ENCODE measurements around the gene MAP2K5.

DNA sequence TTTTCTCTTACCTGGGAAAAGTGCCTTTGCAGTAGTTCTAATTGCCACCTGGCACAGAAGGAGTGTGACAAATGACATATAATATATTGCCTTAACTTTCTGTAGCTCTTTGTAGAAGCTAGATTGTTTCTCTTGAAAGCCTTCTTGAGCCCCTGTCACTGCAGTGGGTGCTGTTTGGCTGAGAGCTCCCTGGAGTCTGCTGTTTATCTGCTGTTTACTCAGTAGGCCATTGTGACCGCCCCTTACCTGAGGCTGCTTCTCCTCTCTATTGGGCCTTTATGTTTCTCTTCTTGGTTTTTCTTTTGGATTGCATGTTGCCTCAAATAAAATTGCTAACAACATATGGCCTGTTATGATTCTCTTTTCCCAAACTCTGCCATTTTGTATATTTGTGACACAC is 16.7 kb downstream of the MAP2K5 start:
- TF ChIP-seq, protein P1, sequence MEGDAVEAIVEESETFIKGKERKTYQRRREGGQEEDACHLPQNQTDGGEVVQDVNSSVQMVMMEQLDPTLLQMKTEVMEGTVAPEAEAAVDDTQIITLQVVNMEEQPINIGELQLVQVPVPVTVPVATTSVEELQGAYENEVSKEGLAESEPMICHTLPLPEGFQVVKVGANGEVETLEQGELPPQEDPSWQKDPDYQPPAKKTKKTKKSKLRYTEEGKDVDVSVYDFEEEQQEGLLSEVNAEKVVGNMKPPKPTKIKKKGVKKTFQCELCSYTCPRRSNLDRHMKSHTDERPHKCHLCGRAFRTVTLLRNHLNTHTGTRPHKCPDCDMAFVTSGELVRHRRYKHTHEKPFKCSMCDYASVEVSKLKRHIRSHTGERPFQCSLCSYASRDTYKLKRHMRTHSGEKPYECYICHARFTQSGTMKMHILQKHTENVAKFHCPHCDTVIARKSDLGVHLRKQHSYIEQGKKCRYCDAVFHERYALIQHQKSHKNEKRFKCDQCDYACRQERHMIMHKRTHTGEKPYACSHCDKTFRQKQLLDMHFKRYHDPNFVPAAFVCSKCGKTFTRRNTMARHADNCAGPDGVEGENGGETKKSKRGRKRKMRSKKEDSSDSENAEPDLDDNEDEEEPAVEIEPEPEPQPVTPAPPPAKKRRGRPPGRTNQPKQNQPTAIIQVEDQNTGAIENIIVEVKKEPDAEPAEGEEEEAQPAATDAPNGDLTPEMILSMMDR (IDR thresholded peaks at IDR 0.05): no peak
- TF ChIP-seq POLR2A (IDR thresholded peaks at IDR 0.05): no peak
